Measurements from ENCODE around the gene SPOUT1.

- TF ChIP-seq BHLHE40 (IDR thresholded peaks at IDR 0.05; ENCODE audit: low read length), result no peak
- no peak for TF ChIP-seq CTCF (CRISPR knock-in tag; IDR thresholded peaks at IDR 0.05)
- TF ChIP-seq POLR2AphosphoS5 (IDR thresholded peaks at IDR 0.05; ENCODE audit: low read depth, low read length), result no peak
- TF ChIP-seq, protein P1, sequence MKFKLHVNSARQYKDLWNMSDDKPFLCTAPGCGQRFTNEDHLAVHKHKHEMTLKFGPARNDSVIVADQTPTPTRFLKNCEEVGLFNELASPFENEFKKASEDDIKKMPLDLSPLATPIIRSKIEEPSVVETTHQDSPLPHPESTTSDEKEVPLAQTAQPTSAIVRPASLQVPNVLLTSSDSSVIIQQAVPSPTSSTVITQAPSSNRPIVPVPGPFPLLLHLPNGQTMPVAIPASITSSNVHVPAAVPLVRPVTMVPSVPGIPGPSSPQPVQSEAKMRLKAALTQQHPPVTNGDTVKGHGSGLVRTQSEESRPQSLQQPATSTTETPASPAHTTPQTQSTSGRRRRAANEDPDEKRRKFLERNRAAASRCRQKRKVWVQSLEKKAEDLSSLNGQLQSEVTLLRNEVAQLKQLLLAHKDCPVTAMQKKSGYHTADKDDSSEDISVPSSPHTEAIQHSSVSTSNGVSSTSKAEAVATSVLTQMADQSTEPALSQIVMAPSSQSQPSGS (CRISPR knock-in tag; IDR thresholded peaks at IDR 0.05), result no peak
- no peak for TF ChIP-seq EZH2 (conservative IDR thresholded peaks at IDR 0.05; ENCODE audit: low read depth, low read length)
- TF ChIP-seq PHF21A (CRISPR knock-in tag; IDR thresholded peaks at IDR 0.05), result no peak
- TF ChIP-seq, protein P2, sequence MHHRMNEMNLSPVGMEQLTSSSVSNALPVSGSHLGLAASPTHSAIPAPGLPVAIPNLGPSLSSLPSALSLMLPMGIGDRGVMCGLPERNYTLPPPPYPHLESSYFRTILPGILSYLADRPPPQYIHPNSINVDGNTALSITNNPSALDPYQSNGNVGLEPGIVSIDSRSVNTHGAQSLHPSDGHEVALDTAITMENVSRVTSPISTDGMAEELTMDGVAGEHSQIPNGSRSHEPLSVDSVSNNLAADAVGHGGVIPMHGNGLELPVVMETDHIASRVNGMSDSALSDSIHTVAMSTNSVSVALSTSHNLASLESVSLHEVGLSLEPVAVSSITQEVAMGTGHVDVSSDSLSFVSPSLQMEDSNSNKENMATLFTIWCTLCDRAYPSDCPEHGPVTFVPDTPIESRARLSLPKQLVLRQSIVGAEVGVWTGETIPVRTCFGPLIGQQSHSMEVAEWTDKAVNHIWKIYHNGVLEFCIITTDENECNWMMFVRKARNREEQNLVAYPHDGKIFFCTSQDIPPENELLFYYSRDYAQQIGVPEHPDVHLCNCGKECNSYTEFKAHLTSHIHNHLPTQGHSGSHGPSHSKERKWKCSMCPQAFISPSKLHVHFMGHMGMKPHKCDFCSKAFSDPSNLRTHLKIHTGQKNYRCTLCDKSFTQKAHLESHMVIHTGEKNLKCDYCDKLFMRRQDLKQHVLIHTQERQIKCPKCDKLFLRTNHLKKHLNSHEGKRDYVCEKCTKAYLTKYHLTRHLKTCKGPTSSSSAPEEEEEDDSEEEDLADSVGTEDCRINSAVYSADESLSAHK (CRISPR knock-in tag; IDR thresholded peaks at IDR 0.05; ENCODE audit: borderline replicate concordance), result no peak
- TF ChIP-seq SIN3B (IDR thresholded peaks at IDR 0.05; ENCODE audit: low read length), result no peak
- TF ChIP-seq ZNF432 (CRISPR knock-in tag; IDR thresholded peaks at IDR 0.05; ENCODE audit: borderline replicate concordance), result no peak
Measured at GRCh38 chr9:128792978-128793686, 36.5 kb downstream of the SPOUT1 start.
